HG02852 (cell line): Measurements from ENCODE around the gene PIM3.

Source experiments
- ATAC-seq: cut with Tn5 transposase; IDR thresholded peaks from one replicate; pipeline ENCODE4 v1.9.1; 2021; ENCODE audit warnings: mild to moderate bottlenecking, moderate library complexity; ENCODE audit not compliant: unreplicated experiment

PIM3 gene

DNA sequence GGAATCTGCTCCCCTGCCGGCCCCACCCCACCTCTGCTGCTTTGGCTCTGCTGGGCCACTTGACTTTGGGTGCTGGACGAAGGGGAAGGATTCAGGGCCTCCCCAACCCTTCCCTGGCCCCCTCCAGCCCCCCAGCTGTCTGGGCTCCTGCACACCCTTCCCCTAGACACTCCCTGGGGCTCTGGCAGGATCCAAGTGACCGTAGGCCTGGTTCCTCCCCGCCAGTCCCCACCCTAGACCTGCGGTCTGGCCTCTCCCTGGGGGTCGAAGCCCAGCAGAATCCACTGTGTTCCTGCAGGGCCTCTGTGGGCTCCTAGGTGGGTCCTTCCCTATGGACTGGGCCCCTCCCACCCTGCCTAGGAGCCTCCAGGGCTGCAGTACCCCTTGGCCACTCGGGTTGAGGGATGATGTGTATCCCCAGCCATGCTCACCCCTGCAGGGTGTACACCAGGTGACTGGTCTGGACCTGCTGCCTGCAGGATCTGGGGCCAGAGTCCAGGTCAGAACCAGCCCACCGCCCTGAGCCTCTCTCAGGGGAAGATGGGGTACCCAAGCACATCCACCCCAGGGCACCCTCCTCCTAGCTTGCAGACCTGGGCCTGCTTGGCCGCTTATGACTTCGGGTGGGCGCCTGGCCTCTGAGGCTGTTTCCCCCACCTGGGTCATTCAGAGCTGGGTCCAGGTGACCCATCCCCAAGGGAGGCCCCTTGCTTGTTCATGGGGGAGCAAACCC lies 5.6 kb downstream of the PIM3 start:
- ATAC-seq: no peak

DNA sequence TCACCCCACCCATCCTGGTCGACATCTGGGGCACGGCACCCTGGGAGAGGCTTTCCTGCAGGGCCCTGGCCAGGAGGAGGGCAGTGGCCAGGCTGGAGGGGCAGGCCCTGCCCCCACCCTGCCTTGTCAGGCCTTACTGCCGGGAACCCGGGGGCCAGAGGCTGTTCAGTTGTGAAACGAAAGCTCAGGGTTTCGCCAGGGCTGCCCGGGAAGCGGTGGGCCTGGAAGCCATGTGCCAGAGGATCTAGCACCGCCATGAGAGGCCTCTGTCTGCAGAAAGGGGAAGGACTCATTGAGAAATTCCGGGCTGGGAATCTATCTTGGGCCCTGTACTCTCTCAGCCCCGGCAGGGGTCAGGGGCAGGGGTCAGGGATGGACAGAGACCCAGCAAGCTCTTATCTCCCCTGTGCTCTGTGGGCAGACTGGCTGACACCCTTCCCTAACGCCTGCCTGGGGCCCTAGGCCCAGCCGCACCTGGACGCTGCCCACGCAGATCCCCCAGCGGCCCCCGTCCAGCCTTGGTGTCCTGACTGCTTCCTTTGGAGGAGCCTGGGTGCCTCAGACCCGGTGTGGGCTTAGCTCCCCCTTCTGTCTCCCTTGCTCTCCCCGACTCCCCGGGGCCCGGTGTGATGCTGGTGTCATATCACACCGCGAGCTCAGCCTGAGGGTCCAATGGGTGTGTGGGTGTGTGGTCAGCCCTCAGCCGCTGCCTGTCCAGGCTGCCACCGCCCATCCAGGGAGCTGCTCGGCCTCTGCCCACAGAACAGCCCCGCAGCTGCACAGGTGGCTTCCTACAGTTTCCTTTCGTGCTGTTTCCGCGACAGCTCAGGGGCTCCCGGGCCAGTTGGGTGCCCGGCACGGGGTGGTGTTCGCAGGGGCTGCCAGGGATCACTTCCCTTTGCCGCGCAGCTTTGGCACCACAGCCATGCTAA lies 6.5 kb downstream of the PIM3 start:
- ATAC-seq: no peak

DNA sequence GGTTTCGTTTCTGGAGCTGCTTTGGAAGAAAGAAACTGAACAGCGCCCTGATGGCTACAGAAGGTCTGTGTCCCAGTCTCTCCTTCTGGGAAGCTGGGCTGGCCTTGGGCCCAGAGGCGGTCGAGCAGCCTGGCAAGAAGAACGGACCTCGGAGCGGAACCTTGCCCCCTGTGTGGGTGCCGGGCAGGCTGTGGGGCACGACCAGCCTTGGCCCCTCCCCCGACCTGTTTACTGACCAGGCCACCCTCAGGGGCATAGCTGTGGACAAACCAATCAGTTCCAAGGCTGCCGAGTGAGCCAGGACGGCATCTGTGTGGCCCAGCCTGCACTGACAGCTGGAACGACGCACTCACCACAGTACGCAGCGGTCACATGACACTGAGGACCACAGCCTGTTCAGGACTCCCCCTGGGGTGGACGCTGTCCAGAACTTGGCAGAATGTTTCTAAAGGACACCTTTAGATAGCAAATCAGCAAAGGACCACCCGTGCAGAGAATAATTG lies 7.2 kb downstream of the PIM3 start:
- no peak for ATAC-seq

DNA sequence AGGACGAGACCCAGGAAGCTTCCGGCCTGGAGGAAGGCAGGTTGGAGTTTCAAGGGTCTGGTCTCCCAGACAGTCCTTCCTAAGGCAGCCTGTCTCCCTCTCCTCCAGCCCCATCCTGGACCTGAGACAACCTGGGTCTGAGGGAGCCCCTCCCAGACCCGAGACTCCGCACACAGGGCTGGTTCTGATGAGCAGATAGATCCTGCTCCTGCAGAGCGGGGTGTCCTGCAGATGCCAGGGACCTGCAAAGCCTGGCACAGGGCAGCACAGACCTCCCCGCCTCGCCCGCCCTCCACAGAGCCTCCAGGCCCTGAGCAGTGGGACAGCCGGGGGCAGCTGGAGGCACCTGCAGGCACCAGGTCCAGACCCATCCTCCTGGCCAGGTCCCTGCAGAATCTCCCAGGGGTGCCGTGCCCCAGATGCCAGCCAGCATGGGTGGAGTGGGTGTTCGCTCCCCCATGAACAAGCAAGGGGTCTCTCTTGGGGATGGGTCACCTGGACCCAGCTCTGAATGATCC lies 7.8 kb downstream of the PIM3 start:
- ATAC-seq: no peak

DNA sequence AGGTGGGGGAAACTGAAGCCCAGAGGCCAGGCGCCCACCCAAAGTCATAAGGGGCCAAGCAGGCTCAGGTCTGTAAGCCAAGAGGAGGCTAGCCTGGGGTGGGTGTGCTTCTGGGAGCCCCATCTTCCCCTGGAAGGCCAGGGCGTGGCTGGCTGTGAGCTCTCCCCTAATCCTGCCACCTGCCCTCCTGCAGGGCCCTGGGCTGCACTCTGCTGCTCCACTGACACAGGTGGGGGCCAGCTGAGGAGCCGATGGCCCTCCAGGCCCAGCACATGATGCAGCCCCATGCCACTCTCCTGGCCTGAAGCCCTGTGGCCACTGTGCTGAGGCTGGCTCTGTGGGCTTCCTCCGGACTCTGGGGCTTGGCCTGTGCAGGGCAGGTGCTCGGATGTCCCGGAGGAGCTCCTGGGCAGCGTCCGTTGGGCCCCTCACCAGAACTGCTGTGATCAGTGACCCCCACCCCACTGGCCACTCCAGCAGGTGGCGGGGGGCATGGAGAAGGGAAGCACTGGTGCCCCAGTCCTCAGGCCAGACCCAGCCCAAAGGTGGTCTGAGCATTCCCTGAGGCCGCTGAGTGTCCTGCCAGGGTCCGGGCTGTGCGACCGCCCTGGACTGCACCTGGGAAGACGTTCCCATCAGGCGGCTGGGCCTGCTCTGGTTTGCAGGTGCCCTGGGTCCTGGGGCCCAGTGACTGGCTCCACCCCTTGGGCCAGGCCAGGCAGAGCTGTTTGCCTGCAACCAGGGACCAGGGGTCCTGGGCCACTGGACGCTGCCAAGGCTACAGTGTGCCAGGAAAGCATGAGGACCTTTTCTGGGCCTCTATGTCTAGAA lies 8.5 kb downstream of the PIM3 start:
- no peak for ATAC-seq

DNA sequence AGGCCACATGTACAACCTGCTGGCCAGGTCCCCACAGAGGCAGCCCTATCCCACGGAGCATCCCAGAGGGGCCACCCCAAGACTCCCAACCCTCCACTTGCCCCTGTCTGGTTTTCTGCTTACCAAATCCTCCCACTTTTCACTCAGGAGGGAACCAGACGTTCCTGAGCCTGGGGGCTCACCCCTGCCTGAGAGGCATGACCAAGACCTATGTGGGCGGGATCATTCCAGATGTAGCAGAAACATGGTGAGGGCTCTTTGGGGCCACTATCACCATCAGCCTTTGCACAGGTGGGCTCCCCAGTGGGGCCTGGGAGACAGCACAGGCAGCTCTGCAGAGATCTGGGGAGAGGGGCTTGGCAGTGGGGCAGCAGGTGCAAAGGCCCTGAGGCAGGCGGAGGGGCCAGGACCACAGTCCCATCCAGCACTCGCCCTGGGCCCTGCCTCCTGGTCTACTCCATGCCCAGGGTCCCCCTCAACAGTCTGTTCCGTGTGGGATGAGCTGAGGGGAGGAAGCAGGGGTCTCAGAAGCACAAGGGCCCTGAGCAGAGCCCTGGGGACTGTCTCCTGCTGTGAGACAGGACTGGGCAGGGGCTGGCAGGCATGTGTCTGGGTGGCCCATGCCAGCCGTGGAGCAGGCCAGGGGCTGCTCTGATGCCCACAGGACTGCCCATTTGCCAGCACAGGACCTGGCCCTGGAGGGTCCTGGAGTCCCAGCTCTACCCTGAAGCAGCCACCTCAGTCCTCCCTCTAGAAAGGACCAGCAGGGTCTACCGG lies 9.4 kb downstream of the PIM3 start:
- ATAC-seq: no peak

DNA sequence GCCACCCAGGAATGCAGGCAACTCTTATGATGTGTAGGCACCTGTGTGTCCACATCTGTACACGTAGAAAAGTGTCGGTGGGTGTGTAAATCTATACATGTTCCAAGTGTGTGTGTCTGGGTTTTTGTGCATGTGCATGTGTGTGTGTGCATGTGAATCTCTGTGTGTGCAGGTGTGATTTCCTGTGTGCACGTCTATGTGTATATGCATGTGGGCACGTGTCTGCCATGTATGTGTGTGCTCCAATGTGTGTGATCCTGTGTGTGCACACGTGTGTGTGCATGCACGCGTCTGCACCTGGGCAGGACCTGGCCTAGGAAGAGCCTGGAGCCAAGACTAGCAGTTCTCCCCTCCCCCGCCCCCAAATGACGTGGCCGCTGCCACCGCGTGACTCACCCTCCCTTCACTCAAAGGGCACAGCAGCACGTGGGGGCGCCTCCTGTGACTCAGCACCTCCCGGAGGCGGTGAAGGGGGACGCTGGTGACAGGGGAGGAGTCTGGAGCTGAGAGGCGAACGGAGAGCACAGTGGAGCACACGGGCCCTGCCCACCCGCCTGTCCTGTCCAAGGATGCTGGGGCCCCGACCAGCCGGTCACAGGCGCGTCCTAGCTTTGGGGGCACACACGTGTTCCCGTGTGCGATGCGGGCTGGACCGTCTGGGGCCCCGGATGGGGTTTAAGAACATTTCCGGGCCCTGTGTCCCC lies 10.1 kb downstream of the PIM3 start:
- ATAC-seq: no peak

DNA sequence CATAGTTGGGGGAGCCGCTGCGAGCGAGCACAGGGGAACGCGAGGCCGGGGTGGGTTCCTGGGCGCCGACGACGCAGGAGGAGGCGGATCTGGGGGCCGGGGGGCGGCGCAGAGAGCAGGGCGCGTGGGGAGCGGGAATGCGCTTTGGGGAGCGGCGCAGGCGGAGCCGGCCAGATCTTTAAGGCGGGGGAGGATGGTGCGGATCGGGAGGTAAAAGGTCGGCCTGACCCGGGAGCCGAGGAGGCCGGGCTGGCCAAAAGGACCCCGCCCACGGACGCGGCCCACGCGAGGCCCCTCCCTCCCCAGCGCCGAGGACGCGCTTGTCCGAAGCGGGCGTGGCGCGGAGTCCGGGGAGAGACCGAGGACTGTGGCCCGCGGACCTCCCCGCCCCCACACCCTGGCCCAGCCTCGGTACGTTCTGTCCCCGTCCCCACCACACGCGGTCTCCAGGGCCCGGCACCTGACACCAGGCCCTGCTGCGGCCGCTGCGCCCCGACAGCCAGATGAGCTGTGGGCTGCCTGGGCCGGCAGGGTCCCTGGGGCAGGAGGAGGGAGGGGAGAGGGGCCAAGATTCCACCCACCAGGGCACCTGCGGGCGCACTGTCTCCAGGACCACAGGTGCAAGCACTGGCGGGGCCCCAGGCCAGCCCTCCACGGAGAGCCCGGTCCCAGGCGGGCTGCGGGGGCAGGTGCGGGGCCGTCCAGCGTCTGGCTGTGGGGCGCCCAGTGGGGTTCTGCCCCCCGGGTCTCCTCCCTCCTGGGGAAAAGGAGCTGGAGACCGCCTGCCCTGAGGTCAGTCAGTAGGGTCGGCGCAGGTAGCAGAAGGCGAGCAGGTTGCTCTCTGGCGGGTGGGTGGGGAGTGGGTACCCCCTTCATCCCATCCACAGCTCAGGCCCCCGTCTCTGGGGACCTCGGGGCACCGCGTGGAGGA lies 10.9 kb downstream of the PIM3 start:
- ATAC-seq: no peak

DNA sequence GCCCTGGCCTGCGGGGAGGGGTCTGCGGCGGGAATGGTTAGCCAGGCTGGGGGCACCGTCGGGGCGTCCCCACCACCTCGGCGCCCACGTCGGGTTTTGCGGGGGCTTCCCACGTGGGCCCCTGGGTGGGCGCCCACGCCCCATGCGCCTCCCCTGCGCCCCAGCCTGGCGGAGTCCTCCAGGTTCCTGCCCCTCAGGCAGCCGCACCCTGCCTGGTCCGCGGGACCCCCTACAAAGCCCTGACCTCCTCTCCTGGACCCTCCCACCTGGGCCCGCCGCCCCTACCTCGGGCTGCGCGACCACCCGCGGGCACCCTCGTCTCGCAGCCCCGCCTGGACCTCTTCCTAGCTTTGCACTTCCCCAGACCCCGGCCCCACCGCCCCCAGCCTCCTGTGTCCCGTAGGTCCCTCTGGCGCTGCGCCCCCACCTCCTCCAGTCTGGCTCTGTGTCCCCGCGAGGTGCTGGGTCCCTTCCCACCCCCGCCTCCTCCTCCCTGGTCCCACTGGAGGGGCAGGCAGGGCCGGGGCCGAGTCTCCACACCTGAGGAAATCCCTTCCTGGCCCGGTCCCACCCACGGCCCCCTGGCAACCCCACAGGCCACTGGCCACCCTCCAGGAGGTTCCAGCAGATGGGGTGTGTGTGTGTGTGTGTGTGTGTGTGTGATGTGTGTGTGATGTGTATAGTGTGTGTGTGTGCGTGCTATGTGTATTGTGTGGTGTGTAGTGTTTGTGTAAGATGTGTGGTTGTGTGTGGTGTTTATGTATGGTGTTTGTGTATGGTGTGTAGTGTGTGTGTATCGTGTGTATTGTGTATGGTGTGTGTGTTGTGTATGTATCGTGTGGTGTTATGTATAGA lies 11.8 kb downstream of the PIM3 start:
- ATAC-seq: no peak

DNA sequence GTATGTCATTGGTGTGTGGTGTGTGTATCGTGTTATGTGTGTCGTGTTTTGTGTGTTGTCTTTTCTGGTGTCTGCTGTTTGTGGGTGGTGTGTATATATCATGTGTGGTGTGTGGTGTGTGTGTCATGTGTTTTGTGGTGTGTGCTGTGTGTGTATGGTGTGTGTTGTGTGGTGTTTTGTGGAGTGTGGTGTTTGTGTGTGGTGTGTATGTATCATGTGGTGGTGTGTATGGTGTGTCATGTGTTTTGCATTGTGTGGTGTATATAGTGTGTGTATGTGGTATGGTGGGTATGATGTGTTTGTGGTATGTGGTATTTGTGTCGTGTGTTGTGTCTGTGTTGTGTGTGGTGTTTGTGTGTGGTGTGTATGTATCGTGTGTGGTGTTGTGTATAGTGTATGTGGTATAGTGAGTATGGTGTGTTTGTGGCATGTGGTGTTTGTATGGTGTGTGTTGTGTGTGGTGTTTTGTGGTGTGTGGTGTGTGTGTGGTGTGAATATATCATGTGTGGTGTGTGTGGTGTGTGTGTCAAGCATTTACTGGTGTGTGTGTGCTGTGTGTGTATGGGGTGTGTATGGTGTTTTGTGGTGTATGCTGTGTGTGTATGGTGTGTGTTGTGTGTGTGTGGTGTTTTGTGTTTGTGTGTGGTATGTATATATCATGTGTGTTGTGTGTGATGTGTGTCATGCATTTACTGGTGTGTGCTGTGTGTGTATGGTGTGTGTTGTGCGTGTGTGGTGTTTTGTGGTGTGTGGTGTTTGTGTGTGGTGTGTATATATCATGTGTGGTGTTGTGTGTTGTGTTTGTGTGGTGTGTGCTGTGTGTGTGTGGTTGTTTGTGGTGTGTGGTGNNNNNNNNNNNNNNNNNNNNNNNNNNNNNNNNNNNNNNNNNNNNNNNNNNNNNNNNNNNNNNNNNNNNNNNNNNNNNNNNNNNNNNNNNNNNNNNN lies 12.7 kb downstream of the PIM3 start:
- ATAC-seq: no peak

DNA sequence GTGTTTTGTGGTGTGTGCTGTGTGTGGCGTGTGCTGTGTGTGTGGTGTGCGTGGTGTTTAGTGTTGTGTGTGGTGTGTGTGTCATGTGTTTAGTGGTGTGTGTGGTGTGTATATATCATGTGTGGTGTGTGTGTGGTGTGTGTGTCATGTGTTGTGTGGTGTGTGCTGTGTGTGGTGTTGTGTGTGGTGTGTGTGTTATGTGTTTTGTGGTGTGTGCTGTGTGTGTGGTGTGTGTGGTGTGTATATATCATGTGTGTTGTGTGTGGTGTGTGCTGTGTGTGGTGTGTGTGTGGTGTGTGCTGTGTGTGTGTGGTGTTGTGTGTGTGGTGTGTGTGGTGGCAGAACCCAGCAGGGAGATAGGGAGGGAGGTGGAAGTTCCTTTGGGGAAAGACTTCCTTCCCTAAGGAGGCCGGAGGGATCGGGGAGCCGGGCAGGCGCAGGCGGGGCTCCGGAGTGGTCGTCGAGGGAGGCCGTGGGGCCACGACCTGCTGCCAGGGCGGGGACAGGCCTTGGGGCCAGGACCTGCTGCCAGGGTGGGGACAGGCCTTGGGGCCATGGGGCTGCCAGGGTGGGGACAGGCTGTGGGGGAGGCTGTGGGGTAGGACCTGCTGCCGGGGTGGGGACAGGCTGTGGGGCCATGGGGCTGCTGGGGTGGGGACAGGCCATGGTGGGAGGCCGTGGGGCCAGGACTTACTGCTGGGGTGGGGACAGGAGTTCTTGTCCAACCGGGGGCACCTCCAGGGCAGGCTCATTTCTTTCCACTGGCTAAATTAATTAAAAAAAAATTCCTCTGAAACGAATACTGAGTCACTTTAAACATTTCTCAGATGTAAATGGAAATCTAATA lies 15.2 kb downstream of the PIM3 start:
- no peak for ATAC-seq

DNA sequence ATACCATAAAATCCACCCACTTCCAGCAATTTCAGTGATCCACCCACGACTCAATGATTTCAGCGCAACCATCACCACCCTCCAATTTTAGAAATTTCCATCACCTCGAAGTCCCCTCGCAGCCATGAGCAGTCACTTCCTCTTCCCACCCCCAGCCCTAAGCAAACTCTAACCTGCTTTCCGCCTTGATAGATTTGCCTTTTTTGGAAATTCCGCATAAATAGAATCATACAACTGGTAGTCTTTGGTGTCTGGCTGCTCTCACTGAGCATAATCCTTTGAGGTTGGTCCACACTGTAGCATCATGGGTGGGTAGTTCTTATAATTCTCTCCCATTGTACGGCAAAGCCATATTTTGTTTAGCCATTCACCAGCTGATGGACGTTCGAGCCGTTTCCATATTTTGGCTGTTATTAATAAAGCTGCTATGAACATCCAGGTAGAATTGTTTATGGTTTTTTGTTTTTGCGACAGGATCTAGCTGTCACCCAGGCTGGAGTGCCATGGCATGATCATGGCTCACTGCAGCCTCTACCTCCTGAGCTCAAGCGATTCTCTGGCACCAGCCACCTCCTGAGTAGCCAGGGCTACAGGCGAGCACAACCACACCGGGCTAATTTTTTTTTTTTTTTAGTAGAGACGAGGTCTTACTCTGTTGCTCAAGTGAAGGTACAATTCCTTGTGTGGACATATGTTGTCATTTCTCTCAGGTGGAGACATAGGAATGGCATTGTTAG lies 16.0 kb downstream of the PIM3 start:
- ATAC-seq: no peak

DNA sequence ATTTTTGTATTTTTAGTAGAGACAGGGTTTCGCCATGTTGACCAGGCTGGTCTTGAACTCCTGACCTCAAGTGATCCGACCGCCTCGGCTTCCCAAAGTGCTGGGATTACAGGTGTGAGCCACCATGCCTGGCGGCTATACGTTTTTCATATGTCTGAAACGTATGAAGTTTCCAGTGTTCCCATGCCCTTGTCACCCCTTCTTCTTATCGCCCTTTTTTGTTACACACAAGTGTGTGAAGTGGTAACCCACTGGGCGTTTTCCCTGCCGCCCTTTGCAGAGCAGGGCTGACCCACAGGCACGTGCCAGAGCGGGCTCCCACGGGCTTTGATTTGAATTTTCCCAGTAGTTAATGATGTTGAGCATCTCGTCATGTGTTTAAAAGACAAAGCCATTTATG lies 17.0 kb downstream of the PIM3 start:
- no peak for ATAC-seq

DNA sequence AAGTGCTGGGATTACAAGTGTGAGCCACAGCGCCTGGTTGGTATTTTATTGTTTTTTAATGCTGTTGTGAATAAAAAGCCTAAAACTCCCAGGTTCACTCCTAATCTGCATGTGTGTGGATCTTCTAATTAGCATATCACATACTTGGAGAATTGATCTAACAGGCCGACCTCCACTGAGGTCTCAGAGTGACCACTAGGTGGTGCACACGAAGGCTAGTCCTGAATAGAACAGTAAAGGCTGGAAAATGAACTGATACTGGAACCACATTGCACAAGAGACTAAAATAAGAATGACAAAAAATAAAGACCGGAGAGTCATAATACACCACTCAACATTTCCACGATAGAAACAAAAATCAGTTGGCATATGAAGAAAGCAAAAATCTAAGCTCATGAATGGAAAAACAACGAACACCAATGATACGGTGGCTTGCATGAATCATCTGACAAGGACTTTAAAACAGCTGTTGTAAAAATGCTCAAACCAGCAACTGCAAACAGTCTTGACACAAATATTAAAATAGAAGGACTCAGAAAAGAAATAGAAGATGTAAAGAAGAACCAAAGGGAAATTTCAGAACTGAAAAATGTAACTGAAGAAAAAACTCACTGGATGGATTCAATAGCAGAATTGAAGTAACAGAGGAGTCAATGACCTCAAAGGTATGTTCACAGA lies 19.2 kb downstream of the PIM3 start:
- no peak for ATAC-seq
